ENCODE data around the gene LDHB. TPM values are rescaled to one million over a fixed set of nuclear protein-coding genes. Genes with fewer than 3 reads are reported as not detected.

The LDHB gene
- total and polyA plus RNA-seq, 10 of the 15 experiments (the other 5 are each of a cell fraction or from before 2014, with no cell fraction given): 800 to 3,692 (median 1,366) TPM

DNA sequence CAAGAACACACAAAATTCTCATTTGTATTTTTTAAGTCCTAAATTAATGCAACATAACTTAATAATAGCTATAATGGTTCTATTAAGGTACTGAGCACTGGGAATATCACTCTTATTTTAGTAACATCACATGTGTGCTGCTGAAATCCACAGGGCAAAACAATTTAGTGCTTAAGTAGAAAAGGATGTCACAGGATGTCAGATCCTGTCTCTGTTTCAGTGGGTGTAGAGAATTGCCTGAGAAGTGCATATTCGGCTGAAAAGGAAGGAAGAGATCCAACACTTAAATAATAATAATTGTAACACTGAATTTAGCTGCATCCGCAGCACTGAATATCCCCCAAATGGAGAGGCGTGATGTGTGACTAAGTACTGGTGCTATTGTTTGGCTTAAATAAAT, 8.6 kb downstream of the LDHB start:
- Histone ChIP-seq H3K79me2 (ENCODE audit: control insufficient read depth, insufficient read depth, low read length) (peaks cover 38% of the 10 kb centered on the region), H4K20me1 (ENCODE audit: control insufficient read depth, insufficient read depth) (no peaks in the 10 kb centered on the region), H3K9ac (ENCODE audit: control insufficient read depth, insufficient read depth, low read length) (no peak overlapping the region), H3K9me3 (replicated peaks; ENCODE audit: control insufficient read depth, insufficient read depth, low read length) (no peaks in the 10 kb centered on the region), H3K4me3 (no peak overlapping the region), H3K4me1 (ENCODE audit: control insufficient read depth, insufficient read depth, low read length) (no peaks in the 10 kb centered on the region), H3K36me3 (ENCODE audit: control insufficient read depth in 2 of 2, insufficient read depth in 2 of 2, low read length in 1 of 2) (peaks cover 6 to 25% of the 10 kb centered on the region in 2 experiments), H3K27me3 (replicated peaks in 1 of 2; ENCODE audit: control insufficient read depth in 2 of 2, insufficient read depth in 2 of 2, low read length in 1 of 2) (no peaks in the 10 kb centered on the region), H3K4me2 (ENCODE audit: control insufficient read depth, insufficient read depth) (no peak overlapping the region), H3K27ac (ENCODE audit: control insufficient read depth, insufficient read depth) (no peak overlapping the region), H2AFZ (ENCODE audit: control insufficient read depth, low read depth, low read length) (no peak overlapping the region)
- CTCF ChIA-PET: interaction anchor here (1.1 kb wide), 1 partner anchor 17 kb away, joined by 3 read pairs; no protein-coding TSS in a partner anchor
- DNase-seq (ENCODE audit: low read depth, low spot score): no peak
- SMC1A ChIA-PET (ENCODE audit: uncharacterized antibody, unreplicated experiment): interaction anchor here (0.6 to 1.1 kb wide), 2 partner anchors 8 to 18 kb away, joined by 3 to 4 read pairs; partner anchors contain the start of gene LDHB
- RAD21 ChIA-PET (ENCODE audit: unreplicated experiment): no interaction called here
- in situ Hi-C loops (cut with MboI): no loop called here
- WGBS (ENCODE audit: insufficient coverage, insufficient replicate concordance, low lambda C conversion rate, missing lambda C conversion rate): 65% methylated on average over 3 of the region's 3 CpGs
- intact Hi-C loops (cut with micrococcal nuclease; ENCODE audit: unreplicated experiment): no loop called here
- no TSS peak for BruUV-seq (replicated peaks)
- POLR2A ChIA-PET: no interaction called here
- no peak for ATAC-seq
- FAIRE-seq: no peak
- TF ChIP-seq ZNF622 (IDR thresholded peaks at IDR 0.05) (no peak), ZNF384 (IDR thresholded peaks at IDR 0.05; ENCODE audit: borderline replicate concordance, low read depth, low read length) (no peak), POU2F2 (IDR thresholded peaks at IDR 0.05; ENCODE audit: borderline replicate concordance, low read depth, low read length) (no peak), HDGF (IDR thresholded peaks at IDR 0.05) (no peak), TBL1XR1 (IDR thresholded peaks at IDR 0.05; ENCODE audit: low read depth, low read length) (no peak), NR2C2 (IDR thresholded peaks at IDR 0.05; ENCODE audit: borderline replicate concordance, control insufficient read depth, insufficient read length, low read depth) (no peak), MTA3 (IDR thresholded peaks at IDR 0.05; ENCODE audit: borderline replicate concordance, low read length) (no peak)
- TF ChIP-seq, protein P1, sequence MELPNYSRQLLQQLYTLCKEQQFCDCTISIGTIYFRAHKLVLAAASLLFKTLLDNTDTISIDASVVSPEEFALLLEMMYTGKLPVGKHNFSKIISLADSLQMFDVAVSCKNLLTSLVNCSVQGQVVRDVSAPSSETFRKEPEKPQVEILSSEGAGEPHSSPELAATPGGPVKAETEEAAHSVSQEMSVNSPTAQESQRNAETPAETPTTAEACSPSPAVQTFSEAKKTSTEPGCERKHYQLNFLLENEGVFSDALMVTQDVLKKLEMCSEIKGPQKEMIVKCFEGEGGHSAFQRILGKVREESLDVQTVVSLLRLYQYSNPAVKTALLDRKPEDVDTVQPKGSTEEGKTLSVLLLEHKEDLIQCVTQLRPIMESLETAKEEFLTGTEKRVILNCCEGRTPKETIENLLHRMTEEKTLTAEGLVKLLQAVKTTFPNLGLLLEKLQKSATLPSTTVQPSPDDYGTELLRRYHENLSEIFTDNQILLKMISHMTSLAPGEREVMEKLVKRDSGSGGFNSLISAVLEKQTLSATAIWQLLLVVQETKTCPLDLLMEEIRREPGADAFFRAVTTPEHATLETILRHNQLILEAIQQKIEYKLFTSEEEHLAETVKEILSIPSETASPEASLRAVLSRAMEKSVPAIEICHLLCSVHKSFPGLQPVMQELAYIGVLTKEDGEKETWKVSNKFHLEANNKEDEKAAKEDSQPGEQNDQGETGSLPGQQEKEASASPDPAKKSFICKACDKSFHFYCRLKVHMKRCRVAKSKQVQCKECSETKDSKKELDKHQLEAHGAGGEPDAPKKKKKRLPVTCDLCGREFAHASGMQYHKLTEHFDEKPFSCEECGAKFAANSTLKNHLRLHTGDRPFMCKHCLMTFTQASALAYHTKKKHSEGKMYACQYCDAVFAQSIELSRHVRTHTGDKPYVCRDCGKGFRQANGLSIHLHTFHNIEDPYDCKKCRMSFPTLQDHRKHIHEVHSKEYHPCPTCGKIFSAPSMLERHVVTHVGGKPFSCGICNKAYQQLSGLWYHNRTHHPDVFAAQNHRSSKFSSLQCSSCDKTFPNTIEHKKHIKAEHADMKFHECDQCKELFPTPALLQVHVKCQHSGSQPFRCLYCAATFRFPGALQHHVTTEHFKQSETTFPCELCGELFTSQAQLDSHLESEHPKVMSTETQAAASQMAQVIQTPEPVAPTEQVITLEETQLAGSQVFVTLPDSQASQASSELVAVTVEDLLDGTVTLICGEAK (IDR thresholded peaks at IDR 0.05; ENCODE audit: borderline replicate concordance): no peak
- TF ChIP-seq, protein P2, sequence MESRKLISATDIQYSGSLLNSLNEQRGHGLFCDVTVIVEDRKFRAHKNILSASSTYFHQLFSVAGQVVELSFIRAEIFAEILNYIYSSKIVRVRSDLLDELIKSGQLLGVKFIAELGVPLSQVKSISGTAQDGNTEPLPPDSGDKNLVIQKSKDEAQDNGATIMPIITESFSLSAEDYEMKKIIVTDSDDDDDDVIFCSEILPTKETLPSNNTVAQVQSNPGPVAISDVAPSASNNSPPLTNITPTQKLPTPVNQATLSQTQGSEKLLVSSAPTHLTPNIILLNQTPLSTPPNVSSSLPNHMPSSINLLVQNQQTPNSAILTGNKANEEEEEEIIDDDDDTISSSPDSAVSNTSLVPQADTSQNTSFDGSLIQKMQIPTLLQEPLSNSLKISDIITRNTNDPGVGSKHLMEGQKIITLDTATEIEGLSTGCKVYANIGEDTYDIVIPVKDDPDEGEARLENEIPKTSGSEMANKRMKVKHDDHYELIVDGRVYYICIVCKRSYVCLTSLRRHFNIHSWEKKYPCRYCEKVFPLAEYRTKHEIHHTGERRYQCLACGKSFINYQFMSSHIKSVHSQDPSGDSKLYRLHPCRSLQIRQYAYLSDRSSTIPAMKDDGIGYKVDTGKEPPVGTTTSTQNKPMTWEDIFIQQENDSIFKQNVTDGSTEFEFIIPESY (IDR thresholded peaks at IDR 0.05): no peak
- TF ChIP-seq, protein P3, sequence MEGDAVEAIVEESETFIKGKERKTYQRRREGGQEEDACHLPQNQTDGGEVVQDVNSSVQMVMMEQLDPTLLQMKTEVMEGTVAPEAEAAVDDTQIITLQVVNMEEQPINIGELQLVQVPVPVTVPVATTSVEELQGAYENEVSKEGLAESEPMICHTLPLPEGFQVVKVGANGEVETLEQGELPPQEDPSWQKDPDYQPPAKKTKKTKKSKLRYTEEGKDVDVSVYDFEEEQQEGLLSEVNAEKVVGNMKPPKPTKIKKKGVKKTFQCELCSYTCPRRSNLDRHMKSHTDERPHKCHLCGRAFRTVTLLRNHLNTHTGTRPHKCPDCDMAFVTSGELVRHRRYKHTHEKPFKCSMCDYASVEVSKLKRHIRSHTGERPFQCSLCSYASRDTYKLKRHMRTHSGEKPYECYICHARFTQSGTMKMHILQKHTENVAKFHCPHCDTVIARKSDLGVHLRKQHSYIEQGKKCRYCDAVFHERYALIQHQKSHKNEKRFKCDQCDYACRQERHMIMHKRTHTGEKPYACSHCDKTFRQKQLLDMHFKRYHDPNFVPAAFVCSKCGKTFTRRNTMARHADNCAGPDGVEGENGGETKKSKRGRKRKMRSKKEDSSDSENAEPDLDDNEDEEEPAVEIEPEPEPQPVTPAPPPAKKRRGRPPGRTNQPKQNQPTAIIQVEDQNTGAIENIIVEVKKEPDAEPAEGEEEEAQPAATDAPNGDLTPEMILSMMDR (IDR thresholded peaks at IDR 0.05 in 2 of 3, conservative IDR thresholded peaks at IDR 0.05 in 1 of 3; ENCODE audit: control insufficient read depth in 2 of 3, extremely low read depth in 1 of 3, insufficient read depth in 1 of 3, low read depth in 3 of 3, low read length in 3 of 3): no peak
- TF ChIP-seq, protein P4, sequence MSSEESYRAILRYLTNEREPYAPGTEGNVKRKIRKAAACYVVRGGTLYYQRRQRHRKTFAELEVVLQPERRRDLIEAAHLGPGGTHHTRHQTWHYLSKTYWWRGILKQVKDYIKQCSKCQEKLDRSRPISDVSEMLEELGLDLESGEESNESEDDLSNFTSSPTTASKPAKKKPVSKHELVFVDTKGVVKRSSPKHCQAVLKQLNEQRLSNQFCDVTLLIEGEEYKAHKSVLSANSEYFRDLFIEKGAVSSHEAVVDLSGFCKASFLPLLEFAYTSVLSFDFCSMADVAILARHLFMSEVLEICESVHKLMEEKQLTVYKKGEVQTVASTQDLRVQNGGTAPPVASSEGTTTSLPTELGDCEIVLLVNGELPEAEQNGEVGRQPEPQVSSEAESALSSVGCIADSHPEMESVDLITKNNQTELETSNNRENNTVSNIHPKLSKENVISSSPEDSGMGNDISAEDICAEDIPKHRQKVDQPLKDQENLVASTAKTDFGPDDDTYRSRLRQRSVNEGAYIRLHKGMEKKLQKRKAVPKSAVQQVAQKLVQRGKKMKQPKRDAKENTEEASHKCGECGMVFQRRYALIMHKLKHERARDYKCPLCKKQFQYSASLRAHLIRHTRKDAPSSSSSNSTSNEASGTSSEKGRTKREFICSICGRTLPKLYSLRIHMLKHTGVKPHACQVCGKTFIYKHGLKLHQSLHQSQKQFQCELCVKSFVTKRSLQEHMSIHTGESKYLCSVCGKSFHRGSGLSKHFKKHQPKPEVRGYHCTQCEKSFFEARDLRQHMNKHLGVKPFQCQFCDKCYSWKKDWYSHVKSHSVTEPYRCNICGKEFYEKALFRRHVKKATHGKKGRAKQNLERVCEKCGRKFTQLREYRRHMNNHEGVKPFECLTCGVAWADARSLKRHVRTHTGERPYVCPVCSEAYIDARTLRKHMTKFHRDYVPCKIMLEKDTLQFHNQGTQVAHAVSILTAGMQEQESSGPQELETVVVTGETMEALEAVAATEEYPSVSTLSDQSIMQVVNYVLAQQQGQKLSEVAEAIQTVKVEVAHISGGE (CRISPR knock-in tag; IDR thresholded peaks at IDR 0.05): no peak
